Ovary (tissue), 3 donors: ENCODE measurements around the gene ROBO1.

Experiments used
- CTCF ChIP-seq, 3 donors: fragments of 450-650 bp in 2 of 3; fragments of 200-600 bp in 1 of 3; IDR thresholded peaks; one replicate each; pipeline versions ENCODE4 v1.5.1 to v1.8.0; 2016 to 2022; ENCODE audit warnings: antibody characterized with exemption in 3 of 3, mild to moderate bottlenecking in 1 of 3
- EP300 ChIP-seq: sonication (generic); formaldehyde crosslinking; IDR thresholded peaks from one replicate; pipeline ENCODE4 v1.6.1; 2017; ENCODE audit warnings: antibody characterized with exemption
- POLR2A ChIP-seq: fragments of 450-650 bp; IDR thresholded peaks from one replicate; pipeline ENCODE4 v1.6.1; 2017; ENCODE audit warnings: antibody characterized with exemption, mild to moderate bottlenecking, moderate library complexity
- donor health status: DM: no; HTN: no; CAD: no.

GRCh38 chr3:79284781-79285180 is 483.0 kb downstream of the ROBO1 start:
- no peak for TF ChIP-seq CTCF (IDR thresholded peaks at IDR 0.05)
- no peak for TF ChIP-seq POLR2A
- no peak for TF ChIP-seq EP300
